ENCODE results near the gene PKIB. TPM values are rescaled to one million over a fixed set of nuclear protein-coding genes. Genes with fewer than 3 reads are reported as not detected.

Gene PKIB
- total and polyA plus RNA-seq, 10 of the 15 experiments (the other 5 are each of a cell fraction or from before 2014, with no cell fraction given), result 0.20 to 1.8 (median 0.87) TPM

GRCh38 chr6:122752459-122752858, 142.3 kb downstream of the PKIB start (continued):
- TF ChIP-seq ZBTB40 (IDR thresholded peaks at IDR 0.05; ENCODE audit: borderline replicate concordance), result no peak

DNA sequence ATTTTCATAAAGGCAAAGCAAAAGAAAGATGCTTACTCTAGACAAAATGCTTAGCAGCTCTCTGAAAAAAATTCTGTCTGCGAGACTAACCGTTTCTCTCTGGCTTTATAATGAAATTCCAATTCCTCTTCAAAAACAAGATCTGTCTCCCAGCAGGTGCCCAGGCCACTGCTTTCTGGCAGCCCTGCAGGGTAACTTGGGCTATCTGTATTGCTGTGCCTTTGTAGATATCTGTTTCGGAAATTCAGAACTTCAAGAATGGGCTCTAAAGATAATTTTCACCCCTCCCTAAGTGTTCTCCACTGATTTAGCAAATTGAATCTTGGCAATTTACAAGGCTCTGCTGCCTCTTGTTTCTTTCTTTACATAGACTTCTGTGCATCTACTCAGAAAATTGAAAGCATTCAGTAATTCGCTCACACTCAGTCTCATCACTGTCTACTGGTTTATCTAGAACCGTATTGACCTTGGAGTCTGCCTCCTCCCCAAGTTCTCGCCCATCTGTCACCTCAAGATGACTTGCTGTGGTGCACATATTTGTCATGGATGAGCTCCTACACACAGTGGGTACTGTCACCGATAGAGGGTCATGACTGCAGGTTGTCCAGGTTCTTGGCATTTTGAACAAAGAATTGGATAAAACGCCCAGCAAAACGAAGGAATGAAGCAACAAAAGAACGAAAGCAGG, 142.9 kb downstream of the PKIB start:
- no TSS peak for BruUV-seq (replicated peaks)
- Histone ChIP-seq H3K9ac (ENCODE audit: control insufficient read depth, insufficient read depth, low read length) (no peak overlapping the region), H3K4me2 (ENCODE audit: control insufficient read depth, insufficient read depth) (no peak overlapping the region), H2AFZ (ENCODE audit: control insufficient read depth, low read depth, low read length) (no peak overlapping the region), H3K9me3 (replicated peaks; ENCODE audit: control insufficient read depth, insufficient read depth, low read length) (no peaks in the 10 kb centered on the region), H3K27ac (ENCODE audit: control insufficient read depth, insufficient read depth) (no peak overlapping the region), H3K4me3 (no peak overlapping the region), H3K27me3 (replicated peaks in 1 of 2; ENCODE audit: control insufficient read depth in 2 of 2, insufficient read depth in 2 of 2, low read length in 1 of 2) (no peaks in the 10 kb centered on the region), H3K36me3 (ENCODE audit: control insufficient read depth in 2 of 2, insufficient read depth in 2 of 2, low read length in 1 of 2) (no peaks in the 10 kb centered on the region), H4K20me1 (ENCODE audit: control insufficient read depth, insufficient read depth) (no peaks in the 10 kb centered on the region), H3K79me2 (ENCODE audit: control insufficient read depth, insufficient read depth, low read length) (no peaks in the 10 kb centered on the region), H3K4me1 (ENCODE audit: control insufficient read depth, insufficient read depth, low read length) (0 out of 2 replicates have a peak, but pooled peaks cover 3% of the 10 kb centered on the region)
- ChIA-PET RAD21 (ENCODE audit: unreplicated experiment) (interaction anchor here (0.7 to 6.3 kb wide), 12 partner anchors 20 to 143 kb away, joined by 3 to 57 read pairs (median 5); partner anchors contain the start of genes PKIB and SMPDL3A), POLR2A (interaction anchor here (0.6 to 2.4 kb wide), 4 partner anchors 31 to 45 kb away, joined by 3 to 14 read pairs (median 8); partner anchors contain the start of gene SMPDL3A), SMC1A (ENCODE audit: uncharacterized antibody, unreplicated experiment) (interaction anchor here (0.8 to 6.0 kb wide), 22 partner anchors 9 to 261 kb away, joined by 3 to 98 read pairs (median 4); partner anchors contain the start of gene SMPDL3A), CTCF (interaction anchor here (0.8 to 6.6 kb wide), 13 partner anchors 9 to 117 kb away, joined by 3 to 67 read pairs (median 4); partner anchors contain the start of gene SMPDL3A)
- intact Hi-C loops (cut with micrococcal nuclease; ENCODE audit: unreplicated experiment) (no loop called here), in situ Hi-C loops (cut with MboI) (no loop called here)
- no peak for FAIRE-seq
- ATAC-seq, result no peak
- TF ChIP-seq ATF7 (IDR thresholded peaks at IDR 0.05; ENCODE audit: low read depth), result no peak
- no peak for TF ChIP-seq FOXM1 (IDR thresholded peaks at IDR 0.05; ENCODE audit: low read depth, low read length)
- TF ChIP-seq CEBPB (IDR thresholded peaks at IDR 0.05; ENCODE audit: borderline replicate concordance in 1 of 2, low read depth in 2 of 2, low read length in 2 of 2), result no peak
- TF ChIP-seq CHD2 (IDR thresholded peaks at IDR 0.05; ENCODE audit: borderline replicate concordance, low read depth, low read length), result no peak
- no peak for TF ChIP-seq SMAD1 (IDR thresholded peaks at IDR 0.05; ENCODE audit: low read depth, partially characterized antibody)
- TF ChIP-seq BCL11A (IDR thresholded peaks at IDR 0.05; ENCODE audit: low read depth, low read length), result no peak
- TF ChIP-seq CBFB (IDR thresholded peaks at IDR 0.05; ENCODE audit: low read depth), result no peak
- no peak for TF ChIP-seq ESRRA (IDR thresholded peaks at IDR 0.05; ENCODE audit: low read length)
- WGBS (ENCODE audit: insufficient coverage, insufficient replicate concordance, low lambda C conversion rate, missing lambda C conversion rate), result 33% methylated on average over 10 of the region's 10 CpGs
- DNase-seq (ENCODE audit: low read depth, low spot score), result no peak

Measured in GM12878 (cell line).